Measurements from ENCODE around the gene PLEKHA6.

PLEKHA6 gene

DNA sequence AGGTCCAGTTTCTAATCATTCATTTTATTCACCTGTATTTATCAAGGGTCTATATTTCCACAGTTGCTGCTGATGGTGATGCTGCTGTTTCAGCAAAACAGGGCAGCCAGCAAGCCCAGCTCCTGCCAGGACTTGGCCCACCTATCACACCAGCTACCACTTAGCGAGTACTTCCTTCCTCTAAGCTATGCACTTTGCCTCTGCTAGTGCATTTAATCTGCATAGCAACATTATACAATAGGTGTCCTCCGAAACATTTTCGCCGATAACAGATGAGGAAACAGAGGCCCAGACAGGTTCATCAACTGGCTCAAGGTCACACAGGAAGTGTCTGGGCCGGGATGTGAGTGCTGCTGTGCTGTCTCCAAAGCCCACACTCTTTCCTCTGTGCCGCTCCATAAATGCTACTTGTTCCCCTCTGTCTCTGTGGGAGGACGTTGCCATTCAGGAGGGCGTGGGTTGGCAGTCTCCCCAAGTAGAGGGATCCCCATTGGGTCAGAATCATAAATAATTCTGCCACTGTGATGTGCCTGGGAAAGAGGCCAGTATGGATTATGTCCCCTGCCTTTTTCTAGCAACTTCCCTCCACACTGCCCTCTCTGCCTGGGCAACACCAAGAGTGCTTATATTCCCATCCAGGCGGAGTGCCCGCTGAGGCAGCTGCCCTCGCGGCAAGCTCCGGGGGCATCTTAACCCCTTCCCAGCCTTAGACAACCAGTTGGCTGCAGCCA lies 9.4 kb upstream of the PLEKHA6 start:
- DNase-seq (ENCODE audit: low spot score in 2 of 2) = no peak
- Mint-ChIP-seq H3K4me1 (no peaks in the 10 kb centered on the region), H3K4me3 (no peak overlapping the region), H3K27ac (no peak overlapping the region), H3K36me3 (no peaks in the 10 kb centered on the region), H3K9me3 (no peaks in the 10 kb centered on the region), H3K27me3 (peaks cover 23% of the 10 kb centered on the region)
- ATAC-seq (ENCODE audit: low read depth) = no peak

DNA sequence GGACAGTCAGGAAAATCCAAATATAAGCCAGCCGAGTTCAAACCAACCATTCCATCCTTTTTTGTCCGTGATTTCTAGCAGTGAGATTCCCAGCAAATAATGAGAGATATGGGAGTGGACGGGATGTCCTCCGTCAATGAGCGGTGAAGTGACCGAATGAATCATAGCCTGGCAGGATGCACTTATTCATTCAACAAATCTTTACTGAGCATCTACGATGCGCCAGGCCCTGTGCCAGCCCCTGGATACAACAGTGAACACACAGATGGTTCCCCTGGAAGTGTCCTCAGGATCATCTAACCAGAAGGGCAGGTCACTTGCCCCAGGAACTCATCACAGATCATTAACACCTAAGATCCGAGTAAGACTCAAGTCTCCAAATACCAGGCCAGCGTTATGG lies 8.2 kb upstream of the PLEKHA6 start:
- H3K27ac Mint-ChIP-seq = no peak overlapping the region

DNA sequence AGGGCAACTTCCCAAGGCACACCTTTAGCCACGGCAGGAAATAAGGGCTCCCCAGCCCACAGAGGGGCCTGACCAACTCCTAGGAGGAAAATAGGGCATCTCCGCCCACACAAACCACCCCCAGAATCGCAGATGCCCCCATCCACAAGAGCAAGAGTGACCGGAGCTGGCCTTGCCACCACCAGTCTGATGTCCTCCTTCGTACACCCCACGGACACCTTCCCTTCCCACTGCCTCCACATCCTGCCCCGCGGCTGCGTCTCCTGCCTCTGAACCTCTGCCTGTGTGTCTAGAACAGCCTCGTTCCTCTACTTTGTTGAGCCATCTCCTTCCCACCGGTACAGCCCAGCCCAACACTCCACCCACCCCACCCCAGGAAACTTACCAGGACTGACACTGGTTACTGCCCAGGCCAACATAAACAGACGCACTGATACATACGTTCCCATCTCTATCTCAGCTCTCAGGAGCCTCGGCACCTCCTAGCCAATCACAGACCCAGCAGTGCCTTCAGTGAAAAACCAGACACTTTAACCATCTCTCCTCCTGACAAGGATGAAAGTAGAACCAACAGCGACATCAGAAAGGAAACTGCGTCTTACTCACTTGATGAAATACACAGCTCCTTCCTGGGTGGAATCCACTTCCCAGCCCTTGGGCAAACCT lies 7.6 kb upstream of the PLEKHA6 start:
- H3K9me3 Mint-ChIP-seq = no peaks in the 10 kb centered on the region
- no peaks in the 10 kb centered on the region for H3K36me3 Mint-ChIP-seq
- DNase-seq (ENCODE audit: low spot score in 2 of 2) = no peak
- no peak overlapping the region for H3K4me3 Mint-ChIP-seq
- ATAC-seq (ENCODE audit: low read depth) = no peak
- peaks cover 4% of the 10 kb centered on the region for H3K4me1 Mint-ChIP-seq
- no peak overlapping the region for H3K27ac Mint-ChIP-seq
- H3K27me3 Mint-ChIP-seq = peaks cover 26% of the 10 kb centered on the region

More for the DNA sequence above, 8.2 kb upstream of the PLEKHA6 start:
- Mint-ChIP-seq H3K27me3 (peaks cover 25% of the 10 kb centered on the region), H3K9me3 (no peaks in the 10 kb centered on the region), H3K4me3 (no peak overlapping the region), H3K4me1 (peaks cover 4% of the 10 kb centered on the region), H3K36me3 (no peaks in the 10 kb centered on the region)
- no peak for ATAC-seq (ENCODE audit: low read depth)
- no peak for DNase-seq (ENCODE audit: low spot score in 2 of 2)

DNA sequence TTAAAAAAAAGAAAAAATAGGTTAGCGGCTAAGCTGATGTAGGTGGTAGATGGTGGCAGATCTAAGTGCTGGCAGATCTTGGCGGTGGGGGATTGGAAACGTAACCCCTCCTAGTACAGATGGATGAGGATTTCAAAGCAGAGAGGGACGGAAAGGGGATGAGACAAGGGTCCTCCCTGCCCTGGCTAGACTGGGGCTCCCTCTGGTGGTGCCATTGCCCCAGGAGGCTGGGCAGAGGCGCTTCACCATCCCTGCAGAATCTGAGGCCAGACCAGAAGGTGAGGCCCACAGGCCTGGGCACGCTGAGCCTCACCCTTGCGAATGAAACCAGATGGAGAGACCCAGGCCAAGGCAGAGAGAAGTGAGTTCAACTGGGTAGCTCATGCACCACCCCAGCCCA lies 7.0 kb upstream of the PLEKHA6 start:
- no peak for DNase-seq (ENCODE audit: low spot score in 2 of 2)

DNA sequence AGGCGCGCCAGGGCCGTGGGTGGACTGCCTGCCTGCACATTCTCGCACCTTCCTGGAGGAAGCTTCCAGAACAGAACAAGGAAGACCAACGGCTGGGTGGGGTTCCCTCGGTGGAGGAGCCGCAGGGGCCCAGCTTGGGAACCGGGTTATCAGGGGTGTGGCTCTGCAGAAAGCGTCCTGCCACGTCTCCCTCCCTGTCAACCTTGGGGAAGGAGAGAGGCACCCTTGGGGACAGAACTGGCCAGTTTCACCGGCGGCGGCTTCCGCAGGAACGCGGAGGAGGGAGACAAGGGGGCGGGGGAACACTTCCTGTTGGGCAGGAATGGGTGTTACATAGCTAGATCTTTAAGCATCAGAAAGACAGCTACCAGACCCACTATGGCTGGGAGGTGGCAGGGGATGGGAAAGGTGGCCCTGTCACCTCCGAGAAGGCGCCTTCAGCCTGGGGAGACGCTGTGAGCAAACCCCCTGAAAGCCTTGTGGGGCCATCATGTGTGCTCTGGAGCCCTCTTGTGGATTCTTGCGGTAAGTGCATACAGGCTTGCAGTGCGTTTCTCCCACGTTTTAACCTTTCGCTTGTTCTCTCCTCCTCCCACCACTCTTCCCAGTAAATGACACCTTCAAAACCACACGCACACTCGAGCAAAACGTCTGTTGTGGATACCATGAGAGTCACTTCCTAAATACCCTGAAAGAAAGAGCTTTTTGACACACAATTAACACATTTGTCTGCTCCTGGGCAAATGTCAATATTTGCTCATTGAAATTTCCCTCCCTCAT lies 3.8 kb upstream of the PLEKHA6 start:
- Mint-ChIP-seq H3K4me1 (peaks cover 4% of the 10 kb centered on the region), H3K27ac (no peak overlapping the region), H3K36me3 (no peaks in the 10 kb centered on the region), H3K27me3 (peaks cover 33% of the 10 kb centered on the region), H3K4me3 (peak overlapping the region; percentile 79), H3K9me3 (no peaks in the 10 kb centered on the region)
- ATAC-seq (ENCODE audit: low read depth) = peak; percentile 87
- DNase-seq (ENCODE audit: low spot score in 2 of 2) = peak; percentile 64

More for the DNA sequence above, 7.0 kb upstream of the PLEKHA6 start:
- Mint-ChIP-seq H3K27ac (no peak overlapping the region), H3K4me1 (peaks cover 4% of the 10 kb centered on the region), H3K4me3 (no peak overlapping the region), H3K9me3 (no peaks in the 10 kb centered on the region), H3K36me3 (no peaks in the 10 kb centered on the region), H3K27me3 (peaks cover 25% of the 10 kb centered on the region)
- ATAC-seq (ENCODE audit: low read depth) = no peak

DNA sequence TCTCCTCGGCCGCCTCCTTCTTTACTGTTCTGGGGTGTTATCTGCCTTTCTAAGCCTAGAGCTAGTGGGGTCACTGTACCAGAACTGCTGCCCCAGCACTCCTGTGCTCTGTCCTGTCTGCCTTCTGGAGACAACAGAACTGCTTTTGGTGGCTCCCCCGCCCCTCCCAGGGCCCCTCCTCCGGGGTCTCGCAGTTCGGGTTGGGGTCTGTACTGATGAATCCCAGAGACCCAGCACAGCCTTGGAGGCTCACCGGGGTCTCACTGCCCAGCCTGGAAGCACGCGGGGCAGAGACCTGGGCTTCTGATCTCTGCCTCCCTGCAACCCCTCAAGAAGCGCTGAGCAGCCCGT lies 3.2 kb upstream of the PLEKHA6 start:
- peaks cover 33% of the 10 kb centered on the region for H3K27me3 Mint-ChIP-seq
- no peaks in the 10 kb centered on the region for H3K9me3 Mint-ChIP-seq

DNA sequence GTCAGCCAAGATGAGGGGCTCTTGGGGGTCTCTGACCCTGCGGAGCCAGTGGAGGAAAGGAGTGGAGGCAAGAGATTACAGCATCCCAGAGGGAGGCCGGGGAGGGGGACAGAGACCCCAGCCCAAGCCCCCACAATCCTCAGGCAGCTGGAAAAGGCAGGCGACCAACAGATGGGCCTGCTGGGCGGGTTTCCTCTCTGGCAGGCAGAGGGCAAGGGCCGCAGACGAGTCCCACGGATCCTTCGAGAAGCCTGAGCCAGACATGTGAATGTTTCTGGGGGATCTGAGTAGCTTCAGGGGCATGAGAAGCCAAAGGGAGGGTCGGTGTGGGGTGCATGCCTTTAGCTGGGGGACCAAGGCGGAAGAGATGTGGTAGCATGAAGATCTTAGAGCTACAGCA lies 2.1 kb upstream of the PLEKHA6 start:
- H3K4me3 Mint-ChIP-seq = no peak overlapping the region
- no peak for DNase-seq (ENCODE audit: low spot score in 2 of 2)
- H3K27me3 Mint-ChIP-seq = peaks cover 30% of the 10 kb centered on the region
- H3K27ac Mint-ChIP-seq = no peak overlapping the region
- H3K9me3 Mint-ChIP-seq = no peaks in the 10 kb centered on the region
- ATAC-seq (ENCODE audit: low read depth) = no peak
- H3K4me1 Mint-ChIP-seq = peaks cover 7% of the 10 kb centered on the region
- H3K36me3 Mint-ChIP-seq = no peaks in the 10 kb centered on the region

More for the DNA sequence above, 3.2 kb upstream of the PLEKHA6 start:
- peak overlapping the region; percentile 79 for H3K4me3 Mint-ChIP-seq
- peaks cover 4% of the 10 kb centered on the region for H3K4me1 Mint-ChIP-seq
- no peak for ATAC-seq (ENCODE audit: low read depth)
- H3K27ac Mint-ChIP-seq = no peak overlapping the region
- no peaks in the 10 kb centered on the region for H3K36me3 Mint-ChIP-seq
- no peak for DNase-seq (ENCODE audit: low spot score in 2 of 2)

DNA sequence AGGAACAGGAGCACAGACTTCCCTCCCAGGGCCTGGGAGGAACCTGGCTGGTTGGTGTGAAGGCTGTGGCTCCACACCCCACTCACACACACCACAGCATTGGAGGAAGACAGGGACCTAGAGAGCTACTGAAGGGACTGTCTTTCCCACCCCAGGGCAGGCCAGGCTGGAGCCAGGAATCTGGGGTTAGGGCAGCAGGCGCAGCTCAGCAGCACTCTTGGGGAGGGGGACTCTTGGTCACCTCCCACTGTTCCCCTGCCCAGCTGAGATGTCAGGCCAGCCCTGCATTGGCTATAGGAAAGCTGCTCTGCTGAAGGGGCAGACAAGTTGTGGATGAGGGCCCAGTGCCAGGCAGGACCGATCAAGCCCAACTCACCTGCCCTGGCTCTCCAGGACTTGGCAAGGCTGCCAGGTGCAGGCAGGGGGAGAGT lies 1.6 kb upstream of the PLEKHA6 start:
- H3K27ac Mint-ChIP-seq = no peak overlapping the region
- H3K36me3 Mint-ChIP-seq = no peaks in the 10 kb centered on the region
- H3K4me1 Mint-ChIP-seq = peaks cover 7% of the 10 kb centered on the region
- H3K4me3 Mint-ChIP-seq = no peak overlapping the region
- H3K27me3 Mint-ChIP-seq = peaks cover 30% of the 10 kb centered on the region
- no peaks in the 10 kb centered on the region for H3K9me3 Mint-ChIP-seq
- DNase-seq (ENCODE audit: low spot score in 2 of 2) (no peak), ATAC-seq (ENCODE audit: low read depth) (no peak)

DNA sequence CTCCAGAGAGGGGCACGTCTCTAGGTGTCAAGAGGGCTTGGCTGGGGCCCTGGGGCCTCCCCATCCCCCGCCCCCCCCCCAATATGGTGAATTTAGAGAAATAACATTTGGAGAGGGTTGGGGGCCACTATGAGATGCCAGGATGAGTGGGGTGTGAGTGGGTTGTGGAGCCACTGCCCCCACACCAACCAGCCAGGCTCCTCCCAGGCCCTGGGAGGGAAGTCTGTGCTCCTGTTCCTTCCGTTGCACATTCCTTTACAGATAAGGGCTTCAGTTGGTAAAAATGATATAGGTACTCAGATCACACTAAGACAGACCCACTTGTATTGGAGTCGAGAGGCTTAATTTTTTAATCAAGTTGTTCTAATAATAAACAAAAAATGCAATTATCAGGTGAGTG lies 585 bp upstream of the PLEKHA6 start:
- Mint-ChIP-seq H3K27me3 (peaks cover 24% of the 10 kb centered on the region), H3K27ac (no peak overlapping the region), H3K4me1 (peaks cover 7% of the 10 kb centered on the region), H3K9me3 (no peaks in the 10 kb centered on the region), H3K4me3 (no peak overlapping the region), H3K36me3 (no peaks in the 10 kb centered on the region)
- ATAC-seq (ENCODE audit: low read depth) (no peak), DNase-seq (ENCODE audit: low spot score in 2 of 2) (no peak)

DNA sequence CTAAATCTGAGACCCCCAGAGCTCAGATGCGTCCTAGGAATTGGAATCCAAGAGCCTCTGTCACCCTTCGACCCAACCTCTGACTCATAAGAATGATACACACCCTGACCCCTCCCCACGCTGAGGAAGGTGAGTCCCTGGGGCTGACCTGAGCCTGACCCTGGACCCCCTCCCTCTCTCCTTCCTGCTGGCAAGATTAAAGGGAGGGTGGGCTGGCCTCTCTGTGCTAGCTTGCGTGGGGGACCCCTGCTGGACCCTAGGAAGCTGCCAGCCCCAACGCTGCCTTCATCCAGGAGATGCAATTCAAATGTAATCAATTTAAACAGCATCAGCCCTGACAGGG lies 627 bp downstream of the PLEKHA6 start:
- no peaks in the 10 kb centered on the region for H3K9me3 Mint-ChIP-seq
- DNase-seq (ENCODE audit: low spot score in 2 of 2) = no peak
- H3K36me3 Mint-ChIP-seq = no peaks in the 10 kb centered on the region
- no peak for ATAC-seq (ENCODE audit: low read depth)
- H3K27me3 Mint-ChIP-seq = peaks cover 23% of the 10 kb centered on the region
- H3K4me1 Mint-ChIP-seq = peaks cover 7% of the 10 kb centered on the region
- no peak overlapping the region for H3K27ac Mint-ChIP-seq
- H3K4me3 Mint-ChIP-seq = no peak overlapping the region

DNA sequence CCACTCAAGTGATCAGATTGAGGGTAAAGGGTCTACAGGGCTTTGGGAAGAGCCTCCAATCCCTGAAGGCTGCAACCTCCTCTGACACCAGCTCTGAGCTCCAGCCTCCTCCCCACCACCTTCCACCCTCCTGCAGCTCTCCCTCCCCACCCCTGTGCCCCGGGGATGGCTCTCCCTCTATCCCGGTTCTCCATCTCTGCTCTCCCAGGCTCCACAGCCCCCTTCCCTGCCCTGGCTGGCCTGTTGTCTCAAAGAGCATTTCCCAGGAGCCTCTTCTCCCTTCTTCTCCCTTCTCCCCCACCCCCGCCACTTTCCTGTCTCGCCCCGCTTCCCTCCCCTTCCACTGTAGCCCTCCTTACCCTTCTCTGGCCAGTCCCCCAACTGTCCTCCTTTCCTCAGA lies 1.1 kb downstream of the PLEKHA6 start:
- peaks cover 3% of the 10 kb centered on the region for H3K4me1 Mint-ChIP-seq
- H3K4me3 Mint-ChIP-seq = no peak overlapping the region
- no peak for ATAC-seq (ENCODE audit: low read depth)
- H3K36me3 Mint-ChIP-seq = no peaks in the 10 kb centered on the region
- no peak for DNase-seq (ENCODE audit: low spot score in 2 of 2)
- H3K27me3 Mint-ChIP-seq = peaks cover 21% of the 10 kb centered on the region
- H3K9me3 Mint-ChIP-seq = no peaks in the 10 kb centered on the region
- no peak overlapping the region for H3K27ac Mint-ChIP-seq

DNA sequence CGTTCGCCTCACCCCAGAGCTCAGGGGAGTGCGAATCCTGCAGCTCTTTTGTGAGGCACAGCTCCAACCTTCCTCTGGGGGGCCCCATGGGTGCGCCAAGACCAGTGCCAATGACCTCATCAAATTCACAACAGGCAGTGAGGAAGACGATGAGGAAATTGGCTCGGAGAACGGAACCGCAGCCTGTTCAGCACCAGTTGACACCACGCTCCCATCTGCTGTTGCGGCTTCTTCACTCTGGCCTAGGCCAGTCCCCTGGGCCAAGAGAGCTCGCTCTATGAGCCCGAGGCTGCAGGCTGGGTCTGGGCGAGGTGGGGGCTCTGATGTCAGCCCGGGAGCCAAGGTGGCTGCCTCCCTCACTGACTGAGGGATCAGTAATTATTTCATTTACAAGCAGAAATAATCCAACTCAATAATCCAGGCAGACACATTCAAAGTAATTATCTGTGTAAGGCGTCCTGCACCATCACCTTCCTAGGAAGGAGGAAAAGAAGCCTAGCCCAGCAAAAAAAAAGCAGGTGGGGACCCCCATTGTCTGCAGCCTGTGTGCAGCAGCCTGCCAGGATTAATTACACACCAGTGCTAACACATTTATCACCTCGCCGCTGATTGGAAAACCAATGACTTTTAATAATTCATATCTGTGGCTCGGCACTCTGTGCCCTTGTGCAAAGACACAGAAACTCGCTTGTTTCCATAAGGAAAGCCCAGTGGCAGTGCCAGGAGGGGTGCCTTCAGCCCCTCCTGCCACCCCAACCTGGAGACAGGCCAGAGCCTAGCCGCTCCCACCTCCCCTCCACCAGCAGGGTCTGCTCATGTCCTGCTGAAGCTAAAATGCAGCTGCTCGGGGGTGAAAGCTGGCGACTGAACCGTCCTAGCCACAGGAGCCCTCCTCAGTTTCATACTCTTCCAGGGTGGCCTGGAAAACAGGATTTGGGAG lies 1.9 kb downstream of the PLEKHA6 start:
- Mint-ChIP-seq H3K4me3 (no peak overlapping the region), H3K36me3 (no peaks in the 10 kb centered on the region), H3K9me3 (no peaks in the 10 kb centered on the region), H3K27me3 (peaks cover 24% of the 10 kb centered on the region), H3K27ac (no peak overlapping the region), H3K4me1 (peaks cover 3% of the 10 kb centered on the region)
- DNase-seq (ENCODE audit: low spot score in 2 of 2) (no peak), ATAC-seq (ENCODE audit: low read depth) (peak; percentile 78)

DNA sequence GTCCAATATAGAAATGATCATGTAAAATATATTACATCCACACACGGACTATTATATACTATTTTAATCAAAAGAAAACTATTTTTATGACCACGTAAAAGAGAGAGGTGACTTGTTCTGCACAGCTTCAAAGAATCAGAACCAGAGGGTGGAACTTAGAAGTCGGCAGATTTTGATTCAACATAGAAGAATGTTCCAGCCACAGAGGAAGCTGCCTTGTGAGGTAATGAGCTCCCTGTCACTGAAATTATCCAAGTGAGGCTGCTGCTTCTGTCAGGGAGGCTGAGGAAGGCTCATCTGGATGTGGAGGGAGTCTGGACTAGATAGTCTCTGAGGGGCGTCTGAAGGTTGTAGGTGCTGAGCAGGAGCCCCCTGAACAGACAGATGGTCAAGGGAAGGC lies 2.7 kb downstream of the PLEKHA6 start:
- Mint-ChIP-seq H3K4me3 (no peak overlapping the region), H3K36me3 (no peaks in the 10 kb centered on the region), H3K9me3 (no peaks in the 10 kb centered on the region), H3K27me3 (peaks cover 24% of the 10 kb centered on the region), H3K27ac (no peak overlapping the region), H3K4me1 (peaks cover 3% of the 10 kb centered on the region)
- no peak for DNase-seq (ENCODE audit: low spot score in 2 of 2)
- no peak for ATAC-seq (ENCODE audit: low read depth)

All from memory B cell (primary cell).